SK-N-SH treated with all-trans-retinoic acid at 6 μM for 48 hours (cell line): ENCODE data around the gene COL21A1.

Source experiments
- ATAC-seq: fragments of 200-7000 bp; cut with Tn5 transposase; 3 replicates; pipeline ENCODE4 v1.9.1; 2020; ENCODE audit warnings: mild to moderate bottlenecking, moderate library complexity
- ARNTL ChIP-seq: fragments of 450-650 bp; formaldehyde crosslinking; IDR thresholded peaks from 2 replicates; pipeline ENCODE4 v1.5.0; 2020; ENCODE audit warnings: low read depth, mild to moderate bottlenecking, moderate library complexity, borderline replicate concordance
- BACH2 ChIP-seq: fragments of 250-450 bp; sonication (Bioruptor Pico); IDR thresholded peaks from 2 replicates; pipeline ENCODE4 v1.9.0; 2021; ENCODE audit warnings: mild to moderate bottlenecking, borderline replicate concordance
- CSDC2 ChIP-seq: fragments of 250-450 bp; sonication (Bioruptor Pico); IDR thresholded peaks from 2 replicates; pipeline ENCODE4 v1.5.0; 2020; ENCODE audit warnings: mild to moderate bottlenecking, moderate library complexity
- ESRRG ChIP-seq: fragments of 250-450 bp; sonication (Bioruptor Pico); IDR thresholded peaks from 2 replicates; pipeline ENCODE4 v1.6.1; 2021; ENCODE audit warnings: mild to moderate bottlenecking
- GLIS3 ChIP-seq: fragments of 250-450 bp; sonication (Bioruptor Pico); IDR thresholded peaks from 2 replicates; pipeline ENCODE4 v1.5.0; 2020; ENCODE audit warnings: mild to moderate bottlenecking, moderate library complexity
- ISL1 ChIP-seq: fragments of 250-450 bp; sonication (Bioruptor Pico); IDR thresholded peaks from 2 replicates; pipeline ENCODE4 v2.1.2; 2022; ENCODE audit warnings: mild to moderate bottlenecking, moderate library complexity
- OSR1 ChIP-seq: fragments of 250-450 bp; sonication (Bioruptor Pico); IDR thresholded peaks from 2 replicates; pipeline ENCODE4 v1.8.0; 2022; ENCODE audit warnings: moderate library complexity, mild to moderate bottlenecking, inconsistent platforms
- PPARA ChIP-seq: fragments of 250-450 bp; sonication (Bioruptor Pico); IDR thresholded peaks from 2 replicates; pipeline ENCODE4 v1.5.0; 2020; ENCODE audit warnings: mild to moderate bottlenecking, borderline replicate concordance
- RARB ChIP-seq: fragments of 250-450 bp; sonication (Bioruptor Pico); IDR thresholded peaks from 2 replicates; pipeline ENCODE4 v1.8.0; 2021; ENCODE audit warnings: mild to moderate bottlenecking, moderate library complexity
- SNAI2 ChIP-seq: fragments of 250-450 bp; sonication (Bioruptor Pico); IDR thresholded peaks from 2 replicates; pipeline ENCODE4 v1.5.0; 2020; ENCODE audit warnings: mild to moderate bottlenecking, moderate library complexity
- TCF4 ChIP-seq: fragments of 250-450 bp; sonication (Bioruptor Pico); IDR thresholded peaks from 2 replicates; pipeline ENCODE4 v1.8.0; 2021; ENCODE audit warnings: mild to moderate bottlenecking, moderate library complexity, borderline replicate concordance
- TOX ChIP-seq: fragments of 250-450 bp; sonication (Bioruptor Pico); IDR thresholded peaks from 2 replicates; pipeline ENCODE4 v1.8.0; 2021; ENCODE audit warnings: mild to moderate bottlenecking, moderate library complexity, borderline replicate concordance
- ZC3H10 ChIP-seq: fragments of 250-450 bp; sonication (Bioruptor Pico); IDR thresholded peaks from 2 replicates; pipeline ENCODE4 v1.5.1; 2021; ENCODE audit warnings: mild to moderate bottlenecking, moderate library complexity
- ZFP3 ChIP-seq: fragments of 250-450 bp; sonication (Bioruptor Pico); IDR thresholded peaks from 2 replicates; pipeline ENCODE4 v1.5.0; 2020; ENCODE audit warnings: mild to moderate bottlenecking, moderate library complexity
- ZFP30 ChIP-seq: fragments of 450-650 bp; formaldehyde crosslinking; IDR thresholded peaks from 2 replicates; pipeline ENCODE4 v1.5.0; 2022; ENCODE audit warnings: mild to moderate bottlenecking, moderate library complexity
- ZNF565 ChIP-seq: fragments of 450-650 bp; formaldehyde crosslinking; conservative IDR thresholded peaks from 2 replicates; pipeline ENCODE4 v1.5.0; 2020; ENCODE audit warnings: low read depth, mild to moderate bottlenecking, moderate library complexity
- ZNF70 ChIP-seq: fragments of 450-650 bp; formaldehyde crosslinking; IDR thresholded peaks from 2 replicates; pipeline ENCODE4 v1.5.0; 2020; ENCODE audit warnings: mild to moderate bottlenecking, moderate library complexity
- ZNF8 ChIP-seq: fragments of 450-650 bp; formaldehyde crosslinking; IDR thresholded peaks from 2 replicates; pipeline ENCODE4 v1.5.0; 2020; ENCODE audit warnings: mild to moderate bottlenecking, moderate library complexity
- TF ChIP-seq, protein P1 (sequence below): fragments of 250-450 bp; sonication (Bioruptor Pico); IDR thresholded peaks from 2 replicates; pipeline ENCODE4 v1.5.1; 2021; ENCODE audit warnings: mild to moderate bottlenecking, moderate library complexity
- TF ChIP-seq, protein P2 (sequence below): fragments of 250-450 bp; sonication (Bioruptor Pico); IDR thresholded peaks from 2 replicates; pipeline ENCODE4 v1.8.0; 2021; ENCODE audit warnings: low read depth, mild to moderate bottlenecking, moderate library complexity, borderline replicate concordance
- TF ChIP-seq, protein P3 (sequence below): fragments of 250-450 bp; sonication (Bioruptor Pico); IDR thresholded peaks from 2 replicates; pipeline ENCODE4 v1.5.1; 2020; ENCODE audit warnings: low read depth, mild to moderate bottlenecking, moderate library complexity
- TF ChIP-seq, protein P4 (sequence below): fragments of 250-450 bp; sonication (Bioruptor Pico); IDR thresholded peaks from 2 replicates; pipeline ENCODE4 v1.5.0; 2020; ENCODE audit warnings: mild to moderate bottlenecking, moderate library complexity

COL21A1 gene

DNA sequence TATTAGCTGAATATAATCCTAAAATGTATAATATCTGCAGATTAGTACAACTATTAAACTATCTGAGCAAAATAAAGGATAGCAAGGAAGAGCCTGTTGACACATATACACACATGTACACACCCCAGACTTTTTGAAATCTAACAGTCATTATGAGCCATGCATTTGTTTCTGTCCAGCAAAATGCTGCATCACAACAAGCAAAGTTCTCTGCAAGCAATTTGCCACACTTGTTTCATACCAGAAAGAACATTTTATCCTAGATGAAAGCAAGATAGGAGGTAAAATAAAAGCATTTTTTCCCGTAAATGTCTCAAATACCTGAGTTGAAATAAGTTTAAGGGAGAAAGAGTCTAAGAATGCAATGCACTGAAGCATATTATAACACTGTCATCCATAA is 145.2 kb downstream of the COL21A1 start:
- TF ChIP-seq RARB, result no peak
- TF ChIP-seq TCF4 (CRISPR knock-in tag), result no peak
- TF ChIP-seq ISL1 (CRISPR knock-in tag), result no peak
- TF ChIP-seq ZNF565 (CRISPR knock-in tag), result no peak
- no peak for TF ChIP-seq SNAI2
- TF ChIP-seq, protein P1, sequence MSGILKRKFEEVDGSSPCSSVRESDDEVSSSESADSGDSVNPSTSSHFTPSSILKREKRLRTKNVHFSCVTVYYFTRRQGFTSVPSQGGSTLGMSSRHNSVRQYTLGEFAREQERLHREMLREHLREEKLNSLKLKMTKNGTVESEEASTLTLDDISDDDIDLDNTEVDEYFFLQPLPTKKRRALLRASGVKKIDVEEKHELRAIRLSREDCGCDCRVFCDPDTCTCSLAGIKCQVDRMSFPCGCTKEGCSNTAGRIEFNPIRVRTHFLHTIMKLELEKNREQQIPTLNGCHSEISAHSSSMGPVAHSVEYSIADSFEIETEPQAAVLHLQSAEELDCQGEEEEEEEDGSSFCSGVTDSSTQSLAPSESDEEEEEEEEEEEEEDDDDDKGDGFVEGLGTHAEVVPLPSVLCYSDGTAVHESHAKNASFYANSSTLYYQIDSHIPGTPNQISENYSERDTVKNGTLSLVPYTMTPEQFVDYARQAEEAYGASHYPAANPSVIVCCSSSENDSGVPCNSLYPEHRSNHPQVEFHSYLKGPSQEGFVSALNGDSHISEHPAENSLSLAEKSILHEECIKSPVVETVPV (CRISPR knock-in tag), result no peak
- TF ChIP-seq TOX (CRISPR knock-in tag), result no peak
- TF ChIP-seq CSDC2 (CRISPR knock-in tag), result no peak
- no peak for ATAC-seq

DNA sequence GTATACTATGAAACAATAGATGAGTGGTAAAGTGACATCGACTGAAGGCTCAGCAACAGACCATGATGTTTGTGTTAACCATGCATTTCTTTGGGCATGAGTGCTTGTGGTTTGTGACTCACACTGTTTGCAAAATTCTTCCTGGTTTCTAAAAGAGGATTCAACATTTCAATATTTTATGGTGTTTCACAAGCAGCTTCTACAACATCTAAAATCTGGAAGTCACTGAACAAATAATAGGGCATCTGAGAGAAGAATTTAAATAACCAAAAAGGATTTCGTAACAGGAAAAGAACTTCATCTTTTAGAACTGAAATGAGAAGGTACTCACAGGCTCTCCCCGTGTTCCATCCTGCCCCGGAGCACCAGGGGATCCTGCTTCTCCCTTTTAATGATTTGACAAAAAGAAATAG is 146.2 kb downstream of the COL21A1 start:
- TF ChIP-seq ZFP3 (CRISPR knock-in tag) (no peak), TCF4 (CRISPR knock-in tag) (no peak), TOX (CRISPR knock-in tag) (no peak), GLIS3 (CRISPR knock-in tag) (no peak), ZNF70 (no peak), CSDC2 (CRISPR knock-in tag) (no peak), ZNF565 (CRISPR knock-in tag) (no peak), BACH2 (no peak), ISL1 (CRISPR knock-in tag) (no peak), ZNF8 (CRISPR knock-in tag) (no peak), ESRRG (no peak), ZC3H10 (no peak), OSR1 (no peak), SNAI2 (no peak), ZFP30 (CRISPR knock-in tag) (no peak), RARB (no peak)
- TF ChIP-seq, protein P1 (CRISPR knock-in tag), result no peak
- TF ChIP-seq, protein P2, sequence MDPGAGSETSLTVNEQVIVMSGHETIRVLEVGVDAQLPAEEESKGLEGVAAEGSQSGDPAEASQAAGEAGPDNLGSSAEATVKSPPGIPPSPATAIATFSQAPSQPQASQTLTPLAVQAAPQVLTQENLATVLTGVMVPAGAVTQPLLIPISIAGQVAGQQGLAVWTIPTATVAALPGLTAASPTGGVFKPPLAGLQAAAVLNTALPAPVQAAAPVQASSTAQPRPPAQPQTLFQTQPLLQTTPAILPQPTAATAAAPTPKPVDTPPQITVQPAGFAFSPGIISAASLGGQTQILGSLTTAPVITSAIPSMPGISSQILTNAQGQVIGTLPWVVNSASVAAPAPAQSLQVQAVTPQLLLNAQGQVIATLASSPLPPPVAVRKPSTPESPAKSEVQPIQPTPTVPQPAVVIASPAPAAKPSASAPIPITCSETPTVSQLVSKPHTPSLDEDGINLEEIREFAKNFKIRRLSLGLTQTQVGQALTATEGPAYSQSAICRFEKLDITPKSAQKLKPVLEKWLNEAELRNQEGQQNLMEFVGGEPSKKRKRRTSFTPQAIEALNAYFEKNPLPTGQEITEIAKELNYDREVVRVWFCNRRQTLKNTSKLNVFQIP (CRISPR knock-in tag), result no peak
- TF ChIP-seq, protein P3, sequence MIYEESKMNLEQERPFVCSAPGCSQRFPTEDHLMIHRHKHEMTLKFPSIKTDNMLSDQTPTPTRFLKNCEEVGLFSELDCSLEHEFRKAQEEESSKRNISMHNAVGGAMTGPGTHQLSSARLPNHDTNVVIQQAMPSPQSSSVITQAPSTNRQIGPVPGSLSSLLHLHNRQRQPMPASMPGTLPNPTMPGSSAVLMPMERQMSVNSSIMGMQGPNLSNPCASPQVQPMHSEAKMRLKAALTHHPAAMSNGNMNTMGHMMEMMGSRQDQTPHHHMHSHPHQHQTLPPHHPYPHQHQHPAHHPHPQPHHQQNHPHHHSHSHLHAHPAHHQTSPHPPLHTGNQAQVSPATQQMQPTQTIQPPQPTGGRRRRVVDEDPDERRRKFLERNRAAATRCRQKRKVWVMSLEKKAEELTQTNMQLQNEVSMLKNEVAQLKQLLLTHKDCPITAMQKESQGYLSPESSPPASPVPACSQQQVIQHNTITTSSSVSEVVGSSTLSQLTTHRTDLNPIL (CRISPR knock-in tag), result no peak

DNA sequence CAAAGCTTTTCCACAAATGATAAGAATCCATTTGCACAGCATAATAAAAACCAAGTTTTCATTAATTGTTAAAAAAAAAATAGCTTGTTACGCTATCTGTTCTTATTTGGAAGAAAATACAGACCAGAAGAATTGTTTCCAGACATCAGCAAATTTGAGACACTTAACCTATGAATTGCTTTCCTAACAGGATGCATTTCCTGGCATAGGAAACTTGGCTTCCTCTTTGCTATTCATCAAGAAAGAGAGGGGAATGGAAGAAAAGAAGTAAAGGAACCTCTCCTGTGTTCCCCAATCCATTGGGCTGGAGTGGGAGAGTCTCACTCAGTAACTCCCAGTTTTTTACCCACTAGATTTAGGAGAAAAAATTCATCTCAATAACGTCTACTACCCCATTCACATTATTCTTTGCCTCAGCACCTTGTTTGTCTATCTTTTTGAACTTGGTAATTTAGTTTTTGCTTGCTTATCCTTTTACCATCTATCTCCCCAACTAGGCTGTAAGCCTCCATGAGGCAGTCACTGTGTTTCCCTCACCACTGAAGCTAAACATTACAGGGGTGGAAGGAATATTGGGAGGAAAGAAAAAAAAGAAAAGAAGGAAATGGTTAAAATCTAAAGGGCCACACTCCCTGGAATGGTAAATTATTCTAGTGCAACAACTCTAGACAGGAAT is 150.3 kb downstream of the COL21A1 start:
- no peak for ATAC-seq
- TF ChIP-seq, protein P1 (CRISPR knock-in tag), result no peak
- TF ChIP-seq ARNTL (no peak), ZFP30 (CRISPR knock-in tag) (no peak), CSDC2 (CRISPR knock-in tag) (no peak), PPARA (no peak), BACH2 (no peak), TOX (CRISPR knock-in tag) (no peak), ZNF8 (CRISPR knock-in tag) (no peak), OSR1 (no peak), TCF4 (CRISPR knock-in tag) (no peak), ZFP3 (CRISPR knock-in tag) (no peak)
- TF ChIP-seq, protein P4, sequence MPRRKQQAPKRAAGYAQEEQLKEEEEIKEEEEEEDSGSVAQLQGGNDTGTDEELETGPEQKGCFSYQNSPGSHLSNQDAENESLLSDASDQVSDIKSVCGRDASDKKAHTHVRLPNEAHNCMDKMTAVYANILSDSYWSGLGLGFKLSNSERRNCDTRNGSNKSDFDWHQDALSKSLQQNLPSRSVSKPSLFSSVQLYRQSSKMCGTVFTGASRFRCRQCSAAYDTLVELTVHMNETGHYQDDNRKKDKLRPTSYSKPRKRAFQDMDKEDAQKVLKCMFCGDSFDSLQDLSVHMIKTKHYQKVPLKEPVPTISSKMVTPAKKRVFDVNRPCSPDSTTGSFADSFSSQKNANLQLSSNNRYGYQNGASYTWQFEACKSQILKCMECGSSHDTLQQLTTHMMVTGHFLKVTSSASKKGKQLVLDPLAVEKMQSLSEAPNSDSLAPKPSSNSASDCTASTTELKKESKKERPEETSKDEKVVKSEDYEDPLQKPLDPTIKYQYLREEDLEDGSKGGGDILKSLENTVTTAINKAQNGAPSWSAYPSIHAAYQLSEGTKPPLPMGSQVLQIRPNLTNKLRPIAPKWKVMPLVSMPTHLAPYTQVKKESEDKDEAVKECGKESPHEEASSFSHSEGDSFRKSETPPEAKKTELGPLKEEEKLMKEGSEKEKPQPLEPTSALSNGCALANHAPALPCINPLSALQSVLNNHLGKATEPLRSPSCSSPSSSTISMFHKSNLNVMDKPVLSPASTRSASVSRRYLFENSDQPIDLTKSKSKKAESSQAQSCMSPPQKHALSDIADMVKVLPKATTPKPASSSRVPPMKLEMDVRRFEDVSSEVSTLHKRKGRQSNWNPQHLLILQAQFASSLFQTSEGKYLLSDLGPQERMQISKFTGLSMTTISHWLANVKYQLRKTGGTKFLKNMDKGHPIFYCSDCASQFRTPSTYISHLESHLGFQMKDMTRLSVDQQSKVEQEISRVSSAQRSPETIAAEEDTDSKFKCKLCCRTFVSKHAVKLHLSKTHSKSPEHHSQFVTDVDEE, result no peak
- TF ChIP-seq, protein P3 (CRISPR knock-in tag), result no peak
- TF ChIP-seq, protein P2 (CRISPR knock-in tag), result no peak

More for the DNA sequence above, 146.2 kb downstream of the COL21A1 start:
- ATAC-seq, result peak; percentile 87
